GM23338 (cell line): ENCODE measurements around the gene LMBR1L.

Source experiments
- CREB1 ChIP-seq: fragments of 250-450 bp; sonication (Bioruptor Pico); IDR thresholded peaks from 2 replicates; pipeline ENCODE4 v1.5.0; 2020; ENCODE audit warnings: low read depth, mild to moderate bottlenecking, moderate library complexity
- EZH2 ChIP-seq: fragments of 200-600 bp; sonication (generic); IDR thresholded peaks from one replicate; pipeline ENCODE4 v1.8.0; 2017; ENCODE audit warnings: antibody characterized with exemption, mild to moderate bottlenecking, low read depth; ENCODE audit not compliant: unreplicated experiment
- EZH2phosphoT487 ChIP-seq: fragments of 200-600 bp; sonication (generic); IDR thresholded peaks from one replicate; pipeline ENCODE4 v1.8.1; 2018; ENCODE audit warnings: antibody characterized with exemption; ENCODE audit not compliant: unreplicated experiment
- JUNB ChIP-seq: IDR thresholded peaks from one replicate; pipeline ENCODE4 v1.6.1; 2016; ENCODE audit warnings: antibody characterized with exemption; ENCODE audit not compliant: unreplicated experiment
- NANOG ChIP-seq: IDR thresholded peaks from 2 replicates; pipeline ENCODE4 v1.6.1; 2016; ENCODE audit warnings: antibody characterized with exemption, borderline replicate concordance
- POLR2AphosphoS5 ChIP-seq: IDR thresholded peaks from 2 replicates; pipeline ENCODE4 v1.6.1; 2016; ENCODE audit warnings: antibody characterized with exemption, low read depth
- STAT1 ChIP-seq: IDR thresholded peaks from one replicate; pipeline ENCODE4 v1.6.1; 2016; ENCODE audit warnings: antibody characterized with exemption; ENCODE audit not compliant: unreplicated experiment
- ZNF114 ChIP-seq: fragments of 250-450 bp; sonication (Bioruptor Pico); IDR thresholded peaks from 2 replicates; pipeline ENCODE4 v1.5.0; 2020; ENCODE audit warnings: mild to moderate bottlenecking, moderate library complexity
- TF ChIP-seq, protein P1 (sequence below), 2 experiments: fragments of 200-600 bp in 1 of 2; sonication (generic) in 1 of 2; conservative IDR thresholded peaks; 2 replicates each; pipeline versions ENCODE4 v1.5.1 to v1.6.1; 2016 to 2017; ENCODE audit warnings: antibody characterized with exemption in 2 of 2, low read depth in 2 of 2, mild to moderate bottlenecking in 2 of 2, moderate library complexity in 1 of 2
- TF ChIP-seq, protein P2 (sequence below): IDR thresholded peaks from 2 replicates; pipeline ENCODE4 v1.6.1; 2016; ENCODE audit warnings: antibody characterized with exemption
- TF ChIP-seq, protein P3 (sequence below): IDR thresholded peaks from one replicate; pipeline ENCODE4 v1.6.1; 2018; ENCODE audit warnings: antibody characterized with exemption; ENCODE audit not compliant: unreplicated experiment
- TF ChIP-seq, protein P4 (sequence below): fragments of 250-450 bp; sonication (Bioruptor Pico); IDR thresholded peaks from 2 replicates; pipeline ENCODE4 v1.5.0; 2020; ENCODE audit warnings: mild to moderate bottlenecking, moderate library complexity

DNA sequence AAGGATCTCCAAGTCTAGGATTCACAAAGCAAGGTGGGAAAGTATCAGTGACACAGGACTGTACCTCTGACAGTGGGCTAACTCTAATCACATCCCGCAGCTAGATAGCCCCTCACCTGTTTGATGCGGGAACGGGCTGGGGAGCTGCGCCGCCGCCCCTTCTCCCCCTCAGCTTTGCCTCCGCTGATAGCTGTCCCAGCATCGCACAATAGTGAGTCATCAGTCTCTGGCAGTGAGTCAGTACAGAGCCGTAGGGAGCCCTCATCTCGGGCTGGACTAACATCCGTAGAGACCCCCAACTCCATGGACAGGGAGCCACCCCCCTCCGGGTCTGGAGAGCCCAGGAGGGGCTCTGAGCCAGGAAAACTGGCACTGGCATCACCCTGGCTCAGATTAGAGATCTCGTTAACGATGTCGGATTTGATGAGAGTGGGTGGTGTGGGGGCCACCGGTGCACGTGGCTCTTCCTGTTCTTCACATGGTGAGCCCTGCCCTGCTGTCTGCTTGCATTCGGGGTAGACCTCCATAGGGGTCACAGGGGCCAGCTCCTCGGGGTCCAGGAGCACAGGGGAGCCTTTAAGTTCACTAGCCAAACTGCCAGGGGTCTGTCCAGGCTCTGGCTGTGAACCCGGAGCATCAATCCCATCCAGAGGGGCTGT, 61.0 kb downstream of the LMBR1L start:
- TF ChIP-seq, protein P1, sequence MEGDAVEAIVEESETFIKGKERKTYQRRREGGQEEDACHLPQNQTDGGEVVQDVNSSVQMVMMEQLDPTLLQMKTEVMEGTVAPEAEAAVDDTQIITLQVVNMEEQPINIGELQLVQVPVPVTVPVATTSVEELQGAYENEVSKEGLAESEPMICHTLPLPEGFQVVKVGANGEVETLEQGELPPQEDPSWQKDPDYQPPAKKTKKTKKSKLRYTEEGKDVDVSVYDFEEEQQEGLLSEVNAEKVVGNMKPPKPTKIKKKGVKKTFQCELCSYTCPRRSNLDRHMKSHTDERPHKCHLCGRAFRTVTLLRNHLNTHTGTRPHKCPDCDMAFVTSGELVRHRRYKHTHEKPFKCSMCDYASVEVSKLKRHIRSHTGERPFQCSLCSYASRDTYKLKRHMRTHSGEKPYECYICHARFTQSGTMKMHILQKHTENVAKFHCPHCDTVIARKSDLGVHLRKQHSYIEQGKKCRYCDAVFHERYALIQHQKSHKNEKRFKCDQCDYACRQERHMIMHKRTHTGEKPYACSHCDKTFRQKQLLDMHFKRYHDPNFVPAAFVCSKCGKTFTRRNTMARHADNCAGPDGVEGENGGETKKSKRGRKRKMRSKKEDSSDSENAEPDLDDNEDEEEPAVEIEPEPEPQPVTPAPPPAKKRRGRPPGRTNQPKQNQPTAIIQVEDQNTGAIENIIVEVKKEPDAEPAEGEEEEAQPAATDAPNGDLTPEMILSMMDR (conservative IDR thresholded peaks at IDR 0.05; ENCODE audit: low read depth in 2 of 2) = no peak
- no peak for TF ChIP-seq EZH2
- no peak for TF ChIP-seq EZH2phosphoT487
- no peak for TF ChIP-seq POLR2AphosphoS5
- TF ChIP-seq, protein P2, sequence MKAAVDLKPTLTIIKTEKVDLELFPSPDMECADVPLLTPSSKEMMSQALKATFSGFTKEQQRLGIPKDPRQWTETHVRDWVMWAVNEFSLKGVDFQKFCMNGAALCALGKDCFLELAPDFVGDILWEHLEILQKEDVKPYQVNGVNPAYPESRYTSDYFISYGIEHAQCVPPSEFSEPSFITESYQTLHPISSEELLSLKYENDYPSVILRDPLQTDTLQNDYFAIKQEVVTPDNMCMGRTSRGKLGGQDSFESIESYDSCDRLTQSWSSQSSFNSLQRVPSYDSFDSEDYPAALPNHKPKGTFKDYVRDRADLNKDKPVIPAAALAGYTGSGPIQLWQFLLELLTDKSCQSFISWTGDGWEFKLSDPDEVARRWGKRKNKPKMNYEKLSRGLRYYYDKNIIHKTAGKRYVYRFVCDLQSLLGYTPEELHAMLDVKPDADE = no peak
- no peak for TF ChIP-seq NANOG
- no peak for TF ChIP-seq CREB1
- TF ChIP-seq, protein P3, sequence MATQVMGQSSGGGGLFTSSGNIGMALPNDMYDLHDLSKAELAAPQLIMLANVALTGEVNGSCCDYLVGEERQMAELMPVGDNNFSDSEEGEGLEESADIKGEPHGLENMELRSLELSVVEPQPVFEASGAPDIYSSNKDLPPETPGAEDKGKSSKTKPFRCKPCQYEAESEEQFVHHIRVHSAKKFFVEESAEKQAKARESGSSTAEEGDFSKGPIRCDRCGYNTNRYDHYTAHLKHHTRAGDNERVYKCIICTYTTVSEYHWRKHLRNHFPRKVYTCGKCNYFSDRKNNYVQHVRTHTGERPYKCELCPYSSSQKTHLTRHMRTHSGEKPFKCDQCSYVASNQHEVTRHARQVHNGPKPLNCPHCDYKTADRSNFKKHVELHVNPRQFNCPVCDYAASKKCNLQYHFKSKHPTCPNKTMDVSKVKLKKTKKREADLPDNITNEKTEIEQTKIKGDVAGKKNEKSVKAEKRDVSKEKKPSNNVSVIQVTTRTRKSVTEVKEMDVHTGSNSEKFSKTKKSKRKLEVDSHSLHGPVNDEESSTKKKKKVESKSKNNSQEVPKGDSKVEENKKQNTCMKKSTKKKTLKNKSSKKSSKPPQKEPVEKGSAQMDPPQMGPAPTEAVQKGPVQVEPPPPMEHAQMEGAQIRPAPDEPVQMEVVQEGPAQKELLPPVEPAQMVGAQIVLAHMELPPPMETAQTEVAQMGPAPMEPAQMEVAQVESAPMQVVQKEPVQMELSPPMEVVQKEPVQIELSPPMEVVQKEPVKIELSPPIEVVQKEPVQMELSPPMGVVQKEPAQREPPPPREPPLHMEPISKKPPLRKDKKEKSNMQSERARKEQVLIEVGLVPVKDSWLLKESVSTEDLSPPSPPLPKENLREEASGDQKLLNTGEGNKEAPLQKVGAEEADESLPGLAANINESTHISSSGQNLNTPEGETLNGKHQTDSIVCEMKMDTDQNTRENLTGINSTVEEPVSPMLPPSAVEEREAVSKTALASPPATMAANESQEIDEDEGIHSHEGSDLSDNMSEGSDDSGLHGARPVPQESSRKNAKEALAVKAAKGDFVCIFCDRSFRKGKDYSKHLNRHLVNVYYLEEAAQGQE = no peak
- TF ChIP-seq ZNF114 (CRISPR knock-in tag) = no peak
- TF ChIP-seq STAT1 = no peak
- no peak for TF ChIP-seq JUNB
- TF ChIP-seq, protein P4, sequence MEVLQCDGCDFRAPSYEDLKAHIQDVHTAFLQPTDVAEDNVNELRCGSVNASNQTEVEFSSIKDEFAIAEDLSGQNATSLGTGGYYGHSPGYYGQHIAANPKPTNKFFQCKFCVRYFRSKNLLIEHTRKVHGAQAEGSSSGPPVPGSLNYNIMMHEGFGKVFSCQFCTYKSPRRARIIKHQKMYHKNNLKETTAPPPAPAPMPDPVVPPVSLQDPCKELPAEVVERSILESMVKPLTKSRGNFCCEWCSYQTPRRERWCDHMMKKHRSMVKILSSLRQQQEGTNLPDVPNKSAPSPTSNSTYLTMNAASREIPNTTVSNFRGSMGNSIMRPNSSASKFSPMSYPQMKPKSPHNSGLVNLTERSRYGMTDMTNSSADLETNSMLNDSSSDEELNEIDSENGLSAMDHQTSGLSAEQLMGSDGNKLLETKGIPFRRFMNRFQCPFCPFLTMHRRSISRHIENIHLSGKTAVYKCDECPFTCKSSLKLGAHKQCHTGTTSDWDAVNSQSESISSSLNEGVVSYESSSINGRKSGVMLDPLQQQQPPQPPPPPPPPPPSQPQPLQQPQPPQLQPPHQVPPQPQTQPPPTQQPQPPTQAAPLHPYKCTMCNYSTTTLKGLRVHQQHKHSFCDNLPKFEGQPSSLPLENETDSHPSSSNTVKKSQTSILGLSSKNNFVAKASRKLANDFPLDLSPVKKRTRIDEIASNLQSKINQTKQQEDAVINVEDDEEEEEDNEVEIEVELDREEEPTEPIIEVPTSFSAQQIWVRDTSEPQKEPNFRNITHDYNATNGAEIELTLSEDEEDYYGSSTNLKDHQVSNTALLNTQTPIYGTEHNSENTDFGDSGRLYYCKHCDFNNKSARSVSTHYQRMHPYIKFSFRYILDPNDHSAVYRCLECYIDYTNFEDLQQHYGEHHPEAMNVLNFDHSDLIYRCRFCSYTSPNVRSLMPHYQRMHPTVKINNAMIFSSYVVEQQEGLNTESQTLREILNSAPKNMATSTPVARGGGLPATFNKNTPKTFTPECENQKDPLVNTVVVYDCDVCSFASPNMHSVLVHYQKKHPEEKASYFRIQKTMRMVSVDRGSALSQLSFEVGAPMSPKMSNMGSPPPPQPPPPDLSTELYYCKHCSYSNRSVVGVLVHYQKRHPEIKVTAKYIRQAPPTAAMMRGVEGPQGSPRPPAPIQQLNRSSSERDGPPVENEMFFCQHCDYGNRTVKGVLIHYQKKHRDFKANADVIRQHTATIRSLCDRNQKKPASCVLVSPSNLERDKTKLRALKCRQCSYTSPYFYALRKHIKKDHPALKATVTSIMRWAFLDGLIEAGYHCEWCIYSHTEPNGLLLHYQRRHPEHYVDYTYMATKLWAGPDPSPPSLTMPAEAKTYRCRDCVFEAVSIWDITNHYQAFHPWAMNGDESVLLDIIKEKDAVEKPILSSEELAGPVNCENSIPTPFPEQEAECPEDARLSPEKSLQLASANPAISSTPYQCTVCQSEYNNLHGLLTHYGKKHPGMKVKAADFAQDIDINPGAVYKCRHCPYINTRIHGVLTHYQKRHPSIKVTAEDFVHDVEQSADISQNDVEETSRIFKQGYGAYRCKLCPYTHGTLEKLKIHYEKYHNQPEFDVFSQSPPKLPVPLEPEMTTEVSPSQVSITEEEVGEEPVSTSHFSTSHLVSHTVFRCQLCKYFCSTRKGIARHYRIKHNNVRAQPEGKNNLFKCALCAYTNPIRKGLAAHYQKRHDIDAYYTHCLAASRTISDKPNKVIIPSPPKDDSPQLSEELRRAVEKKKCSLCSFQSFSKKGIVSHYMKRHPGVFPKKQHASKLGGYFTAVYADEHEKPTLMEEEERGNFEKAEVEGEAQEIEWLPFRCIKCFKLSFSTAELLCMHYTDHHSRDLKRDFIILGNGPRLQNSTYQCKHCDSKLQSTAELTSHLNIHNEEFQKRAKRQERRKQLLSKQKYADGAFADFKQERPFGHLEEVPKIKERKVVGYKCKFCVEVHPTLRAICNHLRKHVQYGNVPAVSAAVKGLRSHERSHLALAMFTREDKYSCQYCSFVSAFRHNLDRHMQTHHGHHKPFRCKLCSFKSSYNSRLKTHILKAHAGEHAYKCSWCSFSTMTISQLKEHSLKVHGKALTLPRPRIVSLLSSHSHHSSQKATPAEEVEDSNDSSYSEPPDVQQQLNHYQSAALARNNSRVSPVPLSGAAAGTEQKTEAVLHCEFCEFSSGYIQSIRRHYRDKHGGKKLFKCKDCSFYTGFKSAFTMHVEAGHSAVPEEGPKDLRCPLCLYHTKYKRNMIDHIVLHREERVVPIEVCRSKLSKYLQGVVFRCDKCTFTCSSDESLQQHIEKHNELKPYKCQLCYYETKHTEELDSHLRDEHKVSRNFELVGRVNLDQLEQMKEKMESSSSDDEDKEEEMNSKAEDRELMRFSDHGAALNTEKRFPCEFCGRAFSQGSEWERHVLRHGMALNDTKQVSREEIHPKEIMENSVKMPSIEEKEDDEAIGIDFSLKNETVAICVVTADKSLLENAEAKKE (CRISPR knock-in tag) = no peak
